Skin epidermis (tissue), 12 donors: ENCODE results near the gene CACNA2D3.

Source experiments
- H3K27ac ChIP-seq, 21 experiments: fragments of 200-600 bp; sonication (generic) in 11 of 21; one replicate each; pipeline ENCODE4 v1.5.0; 2020; ENCODE audit warnings: mild to moderate bottlenecking in 3 of 21, inconsistent platforms in 2 of 21, moderate library complexity in 2 of 21
- H3K4me3 ChIP-seq, 7 experiments: fragments of 200-600 bp; sonication (generic) in 2 of 7; one replicate each; pipeline ENCODE4 v1.5.0; 2020; ENCODE audit warnings: inconsistent platforms in 2 of 7, mild to moderate bottlenecking in 2 of 7, moderate library complexity in 1 of 7

The CACNA2D3 gene

DNA sequence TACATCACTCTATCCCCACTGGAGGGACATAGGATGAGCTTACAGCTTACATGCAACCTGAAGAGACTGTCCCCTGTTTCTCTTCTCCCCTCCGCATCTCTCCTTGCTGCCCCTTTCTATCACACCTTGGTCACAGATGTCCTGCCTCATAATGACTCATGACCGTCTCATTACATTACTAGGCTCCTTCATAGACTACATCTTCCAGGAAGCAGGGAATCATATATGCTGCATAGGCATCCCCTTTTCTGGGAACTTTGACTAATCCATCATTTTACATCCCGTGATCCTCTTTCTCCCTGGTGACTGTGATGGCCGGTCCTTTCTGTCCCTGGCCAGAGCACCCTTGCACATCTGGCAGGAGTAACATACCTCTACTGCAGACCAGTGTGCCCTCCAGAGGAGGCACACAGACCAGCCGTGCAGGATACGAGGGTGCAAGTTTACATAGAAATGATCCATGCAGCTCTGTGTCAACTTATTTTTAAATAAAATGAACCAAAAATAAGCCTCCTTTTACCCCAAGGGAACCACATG, 188.9 kb downstream of the CACNA2D3 start:
- H3K27ac ChIP-seq: no peak overlapping the region
- no peak overlapping the region for H3K4me3 ChIP-seq

DNA sequence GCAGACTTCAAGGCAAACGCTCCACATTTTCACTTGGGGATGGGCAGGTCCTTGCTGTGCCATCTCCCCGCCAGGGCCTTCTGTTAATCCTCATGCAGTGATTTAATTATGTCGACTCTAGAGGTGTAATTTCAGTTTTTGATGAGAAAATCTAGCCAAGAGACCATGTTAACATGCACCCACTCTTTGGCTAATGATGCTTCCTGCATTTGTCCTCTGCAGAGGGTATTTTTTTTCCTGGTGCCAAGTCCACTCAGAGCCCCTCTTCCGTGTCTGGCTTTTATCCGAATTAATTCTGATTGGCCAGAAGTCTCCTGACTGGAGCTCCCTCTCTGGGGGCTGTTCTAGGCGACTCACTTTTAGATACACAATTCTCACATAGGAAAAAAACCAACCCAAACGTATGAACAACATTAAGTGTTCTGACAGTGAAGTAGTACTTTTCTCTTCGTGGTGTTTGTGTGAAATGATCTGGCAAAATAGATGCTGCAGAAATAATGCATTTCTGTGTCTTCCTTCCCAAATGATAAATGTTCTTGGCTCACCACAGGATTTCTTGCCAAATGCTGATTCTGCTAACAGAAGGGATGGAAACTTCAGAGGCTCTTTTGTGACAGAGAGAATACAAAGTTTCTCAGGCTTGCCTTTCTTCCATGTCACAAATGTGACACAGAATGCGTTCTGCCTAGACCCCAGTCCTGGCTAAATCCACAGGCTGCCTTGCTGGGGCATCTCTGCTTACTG, 190.0 kb downstream of the CACNA2D3 start:
- no peak overlapping the region for H3K27ac ChIP-seq

DNA sequence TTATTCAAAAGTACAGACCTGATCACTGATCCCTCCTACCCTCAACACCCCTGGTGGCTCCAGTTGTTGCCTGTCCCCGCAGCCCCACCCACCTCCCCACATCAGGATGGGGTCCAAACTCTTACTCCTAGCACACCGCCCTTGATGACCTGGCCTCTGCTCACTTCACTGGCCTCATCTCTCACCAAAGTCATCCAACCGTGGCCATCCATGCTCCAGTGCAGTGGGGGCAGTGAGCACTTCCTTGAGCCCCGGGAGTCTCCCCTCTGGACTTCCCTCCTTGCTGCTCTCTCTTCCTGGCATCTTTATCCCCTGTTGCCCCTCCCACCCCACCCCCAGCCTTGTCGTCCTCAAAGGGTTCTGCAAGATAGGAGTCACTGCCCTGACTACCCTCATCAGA, 191.1 kb downstream of the CACNA2D3 start:
- Histone ChIP-seq H3K27ac (no peak overlapping the region), H3K4me3 (no peak overlapping the region)

More for the DNA sequence above, 190.0 kb downstream of the CACNA2D3 start:
- no peak overlapping the region for H3K4me3 ChIP-seq

GRCh38 chr3:54321520-54321919, 199.2 kb downstream of the CACNA2D3 start:
- Histone ChIP-seq H3K27ac (no peak overlapping the region), H3K4me3 (no peak overlapping the region)

DNA sequence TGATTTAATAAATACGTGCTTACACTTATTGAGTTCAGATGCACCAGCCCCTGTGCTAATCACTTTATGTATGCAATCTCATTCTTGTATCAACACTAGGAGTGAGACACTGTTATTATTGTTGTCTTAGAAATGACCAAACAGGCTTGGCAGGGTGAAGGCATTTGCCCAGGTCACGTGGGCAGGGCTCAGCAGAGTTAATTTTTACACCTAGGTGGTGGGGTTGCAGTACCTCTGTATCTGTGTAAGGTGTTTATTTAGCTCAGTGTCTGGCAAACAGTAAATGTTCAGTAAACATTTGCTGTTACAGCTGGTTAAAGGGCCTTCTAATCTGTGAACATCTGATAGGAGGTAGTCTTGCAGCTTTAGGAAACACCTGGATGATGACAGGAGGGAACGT, 200.0 kb downstream of the CACNA2D3 start:
- Histone ChIP-seq H3K27ac (no peak overlapping the region), H3K4me3 (no peak overlapping the region)

DNA sequence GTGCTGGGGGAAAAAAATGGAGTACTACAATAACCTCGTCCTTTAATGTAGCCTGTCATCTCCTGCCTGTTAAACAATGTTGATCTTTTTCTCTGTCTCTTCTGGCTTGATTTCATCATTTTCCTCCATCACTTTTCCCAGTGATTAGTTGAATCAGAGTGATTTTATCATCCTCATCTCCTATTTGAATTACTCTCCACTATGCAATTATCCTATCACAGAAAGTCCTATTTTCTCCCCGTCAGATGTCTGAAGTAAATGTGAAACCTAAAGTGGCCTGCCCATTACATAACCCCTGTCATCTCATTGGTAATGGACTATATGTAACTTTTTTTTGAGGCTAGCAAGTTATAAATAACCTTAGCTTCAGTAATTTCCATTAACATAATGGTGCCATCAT, 201.8 kb downstream of the CACNA2D3 start:
- no peak overlapping the region for H3K27ac ChIP-seq
- H3K4me3 ChIP-seq: no peak overlapping the region

GRCh38 chr3:54326951-54327350, 204.6 kb downstream of the CACNA2D3 start:
- Histone ChIP-seq H3K27ac (no peak overlapping the region), H3K4me3 (no peak overlapping the region)

DNA sequence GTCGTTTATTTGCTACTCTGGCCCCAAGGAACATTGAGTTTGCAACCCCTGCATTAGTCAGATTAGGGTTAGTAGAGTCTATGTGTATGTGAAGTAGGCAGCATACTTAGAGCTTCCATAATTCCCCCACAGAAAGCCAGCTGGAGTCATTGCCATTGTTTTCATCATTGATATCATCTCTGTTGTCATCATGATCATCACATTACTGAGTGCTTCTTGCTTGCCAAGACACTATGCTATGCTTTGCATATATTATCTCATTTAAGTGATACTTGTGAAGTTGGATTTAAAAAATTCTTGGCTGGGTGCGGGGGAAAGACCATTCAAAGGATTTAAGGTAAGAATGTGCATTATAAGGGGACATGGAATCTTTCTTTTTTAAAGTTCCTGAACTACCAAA, 209.0 kb downstream of the CACNA2D3 start:
- no peak overlapping the region for H3K27ac ChIP-seq
- no peak overlapping the region for H3K4me3 ChIP-seq

DNA sequence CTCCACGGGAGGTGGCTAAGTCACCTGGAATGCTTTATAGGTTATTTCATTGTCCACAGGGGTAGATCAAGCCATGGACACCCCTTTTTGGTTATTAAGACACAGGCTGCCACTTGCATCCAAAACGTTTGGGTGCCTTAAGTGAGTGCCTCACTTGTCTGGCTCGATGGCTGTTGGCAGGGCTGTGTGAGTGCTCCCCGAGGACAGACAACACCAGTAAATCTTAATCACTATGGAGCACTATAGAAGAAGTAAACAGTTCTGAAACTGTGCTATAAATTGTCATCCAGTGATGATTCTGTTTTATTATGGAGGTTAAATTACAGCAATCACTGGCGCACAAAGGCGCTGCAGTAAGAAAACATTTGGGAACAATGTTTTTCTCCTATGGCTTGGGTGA, 215.5 kb downstream of the CACNA2D3 start:
- Histone ChIP-seq H3K27ac (no peak overlapping the region), H3K4me3 (no peak overlapping the region)

GRCh38 chr3:54339608-54340007, 217.3 kb downstream of the CACNA2D3 start:
- no peak overlapping the region for H3K4me3 ChIP-seq
- H3K27ac ChIP-seq: no peak overlapping the region

DNA sequence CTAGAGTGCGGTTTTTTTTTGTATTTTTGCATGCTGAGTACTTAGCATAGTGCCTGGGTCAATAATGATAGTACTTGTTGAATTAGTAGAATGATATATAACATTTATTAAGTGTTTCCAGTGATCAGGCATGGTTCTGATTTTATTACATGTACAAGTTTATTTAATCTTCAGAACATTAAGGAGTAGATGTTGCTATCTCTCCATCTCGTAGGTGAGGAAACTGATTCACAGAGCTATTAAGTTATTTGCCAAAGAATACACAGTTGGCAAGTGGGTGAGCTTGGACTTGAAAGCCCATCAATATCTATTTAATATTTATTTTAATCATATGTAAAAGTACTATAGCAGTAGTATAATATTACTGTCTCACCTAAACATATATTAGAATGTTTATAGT, 219.5 kb downstream of the CACNA2D3 start:
- Histone ChIP-seq H3K27ac (no peak overlapping the region), H3K4me3 (no peak overlapping the region)

DNA sequence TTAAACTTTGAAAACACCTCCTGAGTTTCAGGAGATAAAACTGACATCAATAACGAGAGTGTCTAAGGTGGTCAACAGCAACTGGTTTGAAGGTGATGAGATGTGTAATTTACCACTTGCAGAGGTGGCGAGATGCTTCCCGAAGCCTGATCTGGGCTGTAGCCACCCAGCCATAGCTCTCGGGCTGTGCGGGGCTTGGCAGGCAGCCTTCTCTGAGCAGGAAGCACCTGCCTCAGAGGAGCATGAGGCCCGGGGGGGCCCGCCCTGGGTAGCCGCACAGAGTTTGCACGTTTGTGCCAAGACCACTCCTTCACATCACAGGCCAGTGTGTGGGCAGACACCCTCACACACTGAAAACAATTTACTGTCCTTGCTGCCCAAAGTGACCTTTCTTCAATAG, 220.3 kb downstream of the CACNA2D3 start:
- H3K4me3 ChIP-seq: no peak overlapping the region
- no peak overlapping the region for H3K27ac ChIP-seq

- no peak overlapping the region for H3K27ac ChIP-seq
- no peak overlapping the region for H3K4me3 ChIP-seq
Measured at GRCh38 chr3:54343495-54343894, 221.1 kb downstream of the CACNA2D3 start.

GRCh38 chr3:54344601-54345231, 222.4 kb downstream of the CACNA2D3 start:
- no peak overlapping the region for H3K27ac ChIP-seq
- H3K4me3 ChIP-seq: no peak overlapping the region

DNA sequence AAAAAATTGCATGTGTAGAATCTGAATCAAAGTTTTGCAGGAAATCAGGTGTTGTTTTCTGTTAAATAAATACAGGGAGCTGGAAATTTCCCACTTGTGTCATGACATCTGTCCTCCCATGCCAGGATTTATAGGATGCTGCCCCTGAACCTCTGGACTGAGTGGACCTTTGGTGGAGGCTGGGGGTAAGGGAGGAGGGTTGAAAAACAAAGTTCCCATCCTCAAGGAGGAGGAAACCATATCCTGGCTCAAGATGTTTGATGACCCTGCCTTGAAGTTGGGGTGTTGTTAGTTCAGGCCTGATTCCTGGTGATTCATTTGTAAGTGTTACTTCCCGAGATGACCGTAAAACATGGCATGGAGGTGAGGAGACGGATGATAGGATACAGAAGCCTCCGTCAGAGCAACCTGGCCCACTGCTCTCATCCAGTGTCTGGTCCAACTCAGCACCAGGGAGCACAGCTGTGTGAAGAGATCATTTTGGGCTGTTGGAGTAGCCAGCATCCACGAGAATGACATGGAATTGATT, 223.6 kb downstream of the CACNA2D3 start:
- Histone ChIP-seq H3K27ac (no peak overlapping the region), H3K4me3 (no peak overlapping the region)

- Histone ChIP-seq H3K4me3 (no peak overlapping the region), H3K27ac (no peak overlapping the region)
Measured at GRCh38 chr3:54347060-54347459, 224.7 kb downstream of the CACNA2D3 start.

DNA sequence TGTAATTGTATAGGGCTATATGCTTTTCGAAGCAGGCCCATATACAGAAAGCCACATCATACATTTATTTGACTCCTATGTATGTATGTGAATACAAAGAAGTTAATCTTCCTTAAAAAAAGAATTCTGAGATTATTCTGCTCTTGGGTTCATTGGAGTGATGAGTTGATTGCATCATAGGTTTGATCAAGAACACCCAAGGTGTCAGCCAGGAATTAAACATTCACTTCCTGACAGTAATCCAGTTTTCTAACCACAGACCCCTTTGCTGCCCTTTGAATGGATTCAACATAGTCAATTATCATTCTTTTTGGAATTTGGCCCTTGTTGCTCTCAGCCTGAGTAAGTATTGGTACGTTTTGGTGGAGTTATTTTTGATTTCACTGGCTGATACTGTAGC, 225.6 kb downstream of the CACNA2D3 start:
- Histone ChIP-seq H3K4me3 (no peak overlapping the region), H3K27ac (no peak overlapping the region)

DNA sequence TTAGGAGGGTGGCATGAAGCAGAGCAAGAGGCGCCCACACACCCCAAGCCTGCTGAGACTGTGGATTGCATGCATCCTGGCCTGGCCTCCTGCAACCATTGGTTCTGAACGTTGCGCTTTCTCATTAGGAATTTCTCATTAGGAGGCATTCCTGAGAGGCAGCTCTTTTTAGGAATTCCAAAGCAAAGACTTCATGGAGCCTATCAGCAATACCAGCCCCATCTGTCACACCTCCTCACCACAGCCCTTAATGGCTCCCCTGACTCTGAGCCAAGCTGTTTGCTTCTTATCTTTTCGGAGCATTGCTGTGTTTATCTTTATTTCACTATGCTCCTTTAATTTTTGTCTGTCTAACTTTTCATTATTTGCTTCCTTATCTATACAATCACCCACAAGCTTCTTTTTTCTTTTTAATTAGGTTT, 226.9 kb downstream of the CACNA2D3 start:
- Histone ChIP-seq H3K4me3 (no peak overlapping the region), H3K27ac (no peak overlapping the region)

GRCh38 chr3:54349691-54350090, 227.3 kb downstream of the CACNA2D3 start:
- no peak overlapping the region for H3K4me3 ChIP-seq
- no peak overlapping the region for H3K27ac ChIP-seq

- no peak overlapping the region for H3K27ac ChIP-seq
- H3K4me3 ChIP-seq: no peak overlapping the region
Measured at GRCh38 chr3:54353546-54353945, 231.2 kb downstream of the CACNA2D3 start.

DNA sequence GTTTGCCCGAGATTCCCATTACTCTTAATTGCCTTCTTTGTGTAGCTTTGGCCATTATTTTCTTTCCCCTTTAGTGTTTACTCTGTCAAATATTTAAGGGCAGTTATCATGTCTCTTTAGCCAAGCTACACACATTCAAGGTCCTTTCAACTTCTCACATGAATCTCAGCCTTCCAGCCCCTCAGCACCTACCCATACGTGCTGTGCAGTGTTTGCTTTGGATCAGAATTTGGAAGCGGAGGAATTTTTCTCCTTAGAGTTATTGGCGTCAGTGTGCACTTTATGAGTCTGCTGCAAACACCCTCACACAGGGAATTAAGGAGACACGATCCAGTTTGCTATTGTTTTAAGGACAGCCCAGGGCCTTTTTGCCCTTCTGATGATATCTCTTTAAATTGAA, 231.6 kb downstream of the CACNA2D3 start:
- H3K27ac ChIP-seq: peak overlapping the region in 1 of 21 experiments; percentile 32

More for the DNA sequence above, 231.6 kb downstream of the CACNA2D3 start:
- no peak overlapping the region for H3K4me3 ChIP-seq
